HG02973 (cell line): ENCODE data around the gene LRP1.

Source experiments
- ATAC-seq: cut with Tn5 transposase; IDR thresholded peaks from one replicate; pipeline ENCODE4 v1.9.1; 2021; ENCODE audit warnings: moderate library complexity; ENCODE audit not compliant: unreplicated experiment

Gene LRP1

GRCh38 chr12:57093415-57094207 lies 34.7 kb upstream of the LRP1 start:
- no peak for ATAC-seq

GRCh38 chr12:57094208-57095160 lies 33.8 kb upstream of the LRP1 start:
- ATAC-seq = no peak

GRCh38 chr12:57095440-57095839 lies 32.8 kb upstream of the LRP1 start:
- no peak for ATAC-seq

- ATAC-seq = no peak
Observed at GRCh38 chr12:57096099-57096572, 32.1 kb upstream of the LRP1 start.

- ATAC-seq = no peak
Observed at GRCh38 chr12:57096748-57097553, 31.3 kb upstream of the LRP1 start.

GRCh38 chr12:57097554-57097835 lies 30.8 kb upstream of the LRP1 start:
- ATAC-seq = no peak

- no peak for ATAC-seq
Observed at GRCh38 chr12:57098546-57098945, 29.7 kb upstream of the LRP1 start.

GRCh38 chr12:57099047-57099714 lies 29.1 kb upstream of the LRP1 start:
- ATAC-seq = no peak

GRCh38 chr12:57099766-57100165 lies 28.5 kb upstream of the LRP1 start:
- no peak for ATAC-seq

GRCh38 chr12:57101892-57102695 lies 26.2 kb upstream of the LRP1 start:
- no peak for ATAC-seq

- ATAC-seq = no peak
Observed at GRCh38 chr12:57103856-57104255, 24.4 kb upstream of the LRP1 start.

- ATAC-seq = no peak
Observed at GRCh38 chr12:57104292-57104910, 23.9 kb upstream of the LRP1 start.

- ATAC-seq = no peak
Observed at GRCh38 chr12:57105011-57105753, 23.1 kb upstream of the LRP1 start.

GRCh38 chr12:57106021-57106708 lies 22.1 kb upstream of the LRP1 start:
- no peak for ATAC-seq

GRCh38 chr12:57107456-57108155 lies 20.7 kb upstream of the LRP1 start:
- no peak for ATAC-seq

- ATAC-seq = no peak
Observed at GRCh38 chr12:57109207-57110103, 18.8 kb upstream of the LRP1 start.
